ENCODE results near the gene DUOX2.
A peak's percentile ranks its signal among the peaks of the same experiment; 100 is the strongest.
"Not testable (repeated sequence)": the region's sequence is repeated elsewhere in the genome, so short reads cannot be mapped to it uniquely, and the experiment has no call there.

DUOX2 gene

DNA sequence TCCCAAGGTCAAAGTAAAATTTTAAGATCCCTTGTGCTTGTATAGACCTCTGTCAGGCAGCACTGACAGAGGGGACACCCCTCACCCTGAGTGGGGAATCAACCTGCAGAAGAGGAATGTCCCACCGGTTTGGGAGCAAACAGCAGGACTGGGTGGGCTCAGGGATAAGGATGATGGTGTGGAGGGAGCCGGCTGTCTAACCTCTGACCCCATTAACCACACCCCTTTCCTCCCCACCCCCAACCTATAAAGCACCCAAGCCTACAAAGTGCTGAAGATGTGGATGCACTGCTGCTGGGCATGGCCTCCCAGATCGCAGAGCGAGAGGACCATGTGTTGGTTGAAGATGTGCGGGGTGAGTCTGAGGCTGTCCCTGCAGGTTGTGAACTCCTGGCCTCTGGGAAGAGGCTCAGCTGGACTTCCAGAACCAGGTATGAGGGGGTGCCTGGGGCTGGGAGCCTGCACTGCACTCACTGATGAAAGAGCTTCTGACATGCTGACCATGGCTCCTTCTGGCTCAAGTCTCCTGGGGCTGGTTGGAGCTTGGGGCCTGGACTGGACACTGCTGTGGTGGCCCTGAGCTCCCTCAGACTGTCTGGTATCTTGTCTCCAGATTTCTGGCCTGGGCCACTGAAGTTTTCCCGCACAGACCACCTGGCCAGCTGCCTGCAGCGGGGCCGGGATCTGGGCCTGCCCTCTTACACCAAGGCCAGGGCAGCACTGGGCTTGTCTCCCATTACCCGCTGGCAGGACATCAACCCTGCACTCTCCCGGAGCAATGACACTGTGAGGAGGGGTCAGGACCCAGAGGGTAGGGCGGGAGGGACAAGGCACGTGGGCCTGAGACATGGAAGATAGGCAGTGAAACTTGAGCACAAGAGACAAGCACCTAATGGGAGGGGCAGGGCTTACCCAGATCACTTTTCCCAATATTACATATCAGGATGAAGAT, 25.1 kb upstream of the DUOX2 start:
- DNase-seq (ENCODE audit: low read depth), result no peak

DNA sequence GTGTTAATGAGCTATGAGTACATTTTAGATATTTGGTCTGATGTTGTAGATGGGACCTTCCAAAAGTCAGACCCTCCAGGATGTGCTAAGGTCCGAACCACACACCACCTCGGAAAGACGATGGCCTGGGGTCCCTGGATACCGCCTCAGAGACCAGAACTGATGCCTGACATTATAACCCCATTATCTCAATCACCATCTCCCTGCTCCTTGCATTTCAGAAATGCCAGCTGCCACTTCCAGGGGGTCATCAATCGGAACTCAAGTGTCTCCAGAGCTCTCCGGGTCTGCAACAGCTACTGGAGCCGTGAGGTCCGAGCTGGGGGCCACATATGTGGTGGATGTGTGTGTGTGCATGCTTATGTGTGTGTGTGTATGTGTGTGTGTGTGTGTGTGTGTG, 23.7 kb upstream of the DUOX2 start:
- no peak for DNase-seq (ENCODE audit: low read depth)

DNA sequence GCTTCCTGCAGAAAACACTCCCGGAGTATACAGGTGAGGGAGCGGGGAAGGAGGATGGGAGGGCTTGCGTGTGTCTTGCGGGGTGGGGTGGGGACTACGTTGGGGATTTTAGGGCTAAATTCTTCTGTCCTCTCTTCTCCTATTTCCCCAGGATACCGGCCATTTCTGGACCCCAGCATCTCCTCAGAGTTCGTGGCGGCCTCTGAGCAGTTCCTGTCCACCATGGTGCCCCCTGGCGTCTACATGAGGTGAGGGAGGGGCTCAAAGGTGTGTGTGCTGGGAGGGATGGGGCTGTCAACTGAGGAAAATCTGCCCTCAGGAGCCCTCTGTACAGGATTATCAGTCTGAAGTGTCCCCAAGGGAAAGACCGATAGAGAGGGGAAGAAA, 22.4 kb upstream of the DUOX2 start:
- DNase-seq (ENCODE audit: low read depth), result no peak

DNA sequence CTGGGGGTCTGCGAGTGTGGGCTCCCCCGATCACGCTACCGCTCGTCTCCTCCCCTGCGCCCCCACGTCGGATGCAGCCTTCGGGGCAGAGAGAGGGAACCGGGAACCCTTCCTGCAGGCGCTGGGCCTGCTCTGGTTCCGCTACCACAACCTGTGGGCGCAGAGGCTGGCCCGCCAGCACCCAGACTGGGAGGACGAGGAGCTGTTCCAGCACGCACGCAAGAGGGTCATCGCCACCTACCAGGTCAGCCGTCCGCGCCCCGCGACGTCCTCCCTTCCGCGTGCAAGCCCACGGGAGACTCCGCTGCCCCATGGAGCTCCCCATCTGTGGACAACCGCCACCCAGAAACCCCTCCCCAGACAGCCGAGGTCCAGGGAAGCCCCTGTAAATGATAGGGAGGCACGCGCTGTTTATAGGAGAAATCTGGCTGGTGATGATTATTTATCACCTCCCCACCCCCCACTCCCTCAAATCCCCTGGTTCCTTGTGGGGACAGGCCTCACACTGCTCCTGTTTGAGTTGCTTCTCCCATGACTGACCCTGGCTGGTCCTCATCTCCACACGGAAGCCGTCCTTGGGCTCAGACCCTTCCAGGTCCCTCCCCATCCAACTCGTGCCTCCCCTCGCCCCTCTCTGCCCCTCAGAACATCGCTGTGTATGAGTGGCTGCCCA, 21.9 kb upstream of the DUOX2 start:
- not testable (repeated sequence) for DNase-seq (ENCODE audit: low read depth)

DNA sequence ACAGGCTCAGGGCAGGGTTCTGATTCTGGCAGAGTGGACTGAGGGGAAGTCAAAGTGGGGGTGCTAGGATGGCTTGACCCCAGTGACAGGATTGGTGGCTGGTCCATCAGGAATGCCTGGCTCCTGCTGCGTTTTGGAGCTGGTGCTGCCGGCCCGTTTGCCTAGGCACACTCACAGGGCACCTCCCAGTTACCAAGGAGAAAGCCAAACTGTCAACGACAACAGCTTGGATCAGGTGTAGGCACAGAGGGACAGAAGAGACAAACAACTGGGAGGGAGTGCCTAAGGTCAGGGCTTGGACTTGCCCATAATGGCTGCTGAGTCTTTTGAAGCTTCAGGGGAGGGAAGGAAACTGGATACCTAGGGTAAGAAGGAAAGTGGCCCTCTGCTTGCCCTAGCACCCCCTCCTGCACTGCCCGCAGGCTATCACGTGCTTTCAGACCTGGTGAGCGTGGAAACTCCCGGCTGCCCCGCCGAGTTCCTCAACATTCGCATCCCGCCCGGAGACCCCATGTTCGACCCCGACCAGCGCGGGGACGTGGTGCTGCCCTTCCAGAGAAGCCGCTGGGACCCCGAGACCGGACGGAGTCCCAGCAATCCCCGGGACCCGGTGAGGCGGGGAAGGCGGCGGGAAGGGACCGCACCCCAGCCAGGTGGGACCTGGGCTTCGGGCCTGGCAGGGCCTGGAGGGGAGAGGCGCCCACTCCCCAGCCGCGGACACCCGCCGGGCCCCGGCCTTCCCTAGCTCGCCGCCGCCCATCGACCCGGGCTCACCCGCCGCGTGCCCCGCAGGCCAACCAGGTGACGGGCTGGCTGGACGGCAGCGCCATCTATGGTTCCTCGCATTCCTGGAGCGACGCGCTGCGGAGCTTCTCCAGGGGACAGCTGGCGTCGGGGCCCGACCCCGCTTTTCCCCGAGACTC, 21.0 kb upstream of the DUOX2 start:
- no peak for DNase-seq (ENCODE audit: low read depth)

DNA sequence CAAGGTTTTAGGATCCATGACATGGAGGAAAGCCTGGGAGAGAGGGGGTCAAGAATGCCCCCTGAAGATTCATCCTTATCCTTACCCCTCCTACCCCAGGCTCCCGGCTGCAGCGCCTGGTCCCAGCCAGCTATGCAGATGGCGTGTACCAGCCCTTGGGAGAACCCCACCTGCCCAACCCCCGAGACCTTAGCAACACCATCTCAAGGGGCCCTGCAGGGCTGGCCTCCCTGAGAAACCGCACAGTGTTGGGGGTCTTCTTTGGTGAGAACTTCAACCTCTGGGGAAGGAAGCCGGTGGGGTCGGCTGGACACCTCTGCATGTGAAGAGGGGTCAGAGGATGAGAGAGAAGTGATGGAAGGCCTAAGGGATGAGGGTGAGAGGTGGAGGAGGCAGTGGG, 20.1 kb upstream of the DUOX2 start:
- DNase-seq (ENCODE audit: low read depth), result no peak

DNA sequence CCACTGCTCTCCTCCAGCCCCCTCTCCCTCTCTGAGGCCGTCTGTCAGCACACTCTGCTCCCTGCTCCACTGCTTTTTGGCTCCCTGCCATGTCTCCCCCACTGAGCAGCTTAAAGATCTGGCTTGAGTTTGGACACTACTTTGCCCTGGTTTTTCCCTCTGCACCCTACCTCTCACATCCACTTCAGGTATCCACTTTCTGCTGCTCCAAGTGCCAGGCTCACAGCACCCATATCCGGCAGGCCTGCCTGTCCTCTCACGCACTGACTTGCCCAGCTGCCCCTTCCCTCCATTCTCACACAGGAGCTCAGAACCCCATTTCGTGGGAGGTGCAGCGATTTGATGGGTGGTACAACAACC, 19.6 kb upstream of the DUOX2 start:
- DNase-seq (ENCODE audit: low read depth), result no peak

DNA sequence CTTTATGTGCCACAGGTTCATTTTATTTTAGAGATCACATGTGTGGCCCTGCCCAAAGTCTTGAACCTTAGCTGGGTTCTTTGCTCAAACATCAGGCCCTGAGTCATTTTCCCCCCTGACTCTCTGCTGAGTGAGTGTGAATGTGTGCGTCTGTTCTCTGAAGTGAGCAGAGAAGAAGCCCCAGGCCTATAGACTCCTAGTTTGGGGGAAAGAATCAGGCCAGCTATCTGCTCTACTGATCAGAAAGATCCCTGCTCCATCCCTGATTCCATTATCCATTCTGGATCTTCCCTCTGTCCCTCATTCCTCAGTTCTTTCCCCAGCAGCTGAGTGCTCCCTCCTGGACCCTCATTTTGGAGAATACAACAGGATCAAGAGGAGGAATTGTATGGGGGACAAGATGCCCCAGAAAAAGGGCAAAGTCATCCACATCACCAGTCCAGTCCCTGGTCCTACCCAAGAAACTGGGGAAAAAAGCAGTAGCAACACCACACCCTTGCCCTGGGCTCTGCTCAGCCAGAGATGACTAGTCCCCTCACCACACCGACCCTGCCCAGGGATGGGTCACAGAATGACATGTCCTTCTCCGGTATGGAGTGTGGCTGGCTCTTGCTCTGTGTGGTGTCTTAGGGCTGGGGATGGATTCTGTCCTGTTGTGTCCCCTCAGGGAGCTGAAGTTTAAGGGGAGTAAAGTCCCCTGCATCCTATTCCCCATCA, 19.0 kb upstream of the DUOX2 start:
- DNase-seq (ENCODE audit: low read depth), result no peak

DNA sequence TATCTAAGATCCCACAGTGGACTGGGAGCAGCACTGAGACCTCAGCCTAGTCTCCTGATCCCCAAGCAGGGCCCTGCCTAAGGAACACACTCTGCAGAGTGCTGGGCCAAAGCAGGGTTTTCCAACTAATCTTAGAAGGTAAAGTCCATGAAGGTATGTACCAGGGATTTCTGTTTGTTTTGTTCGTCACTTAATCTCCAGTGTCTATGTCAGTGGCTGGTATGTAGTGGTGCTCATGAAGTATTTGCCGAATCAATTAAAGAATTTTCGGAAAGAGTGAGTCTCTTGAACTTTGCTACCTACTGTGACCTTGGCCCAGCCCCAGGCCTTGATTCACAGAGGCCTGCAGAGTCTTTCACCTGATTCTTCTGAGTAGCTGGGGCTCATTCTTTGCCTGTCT, 17.5 kb upstream of the DUOX2 start:
- no peak for DNase-seq (ENCODE audit: low read depth)

DNA sequence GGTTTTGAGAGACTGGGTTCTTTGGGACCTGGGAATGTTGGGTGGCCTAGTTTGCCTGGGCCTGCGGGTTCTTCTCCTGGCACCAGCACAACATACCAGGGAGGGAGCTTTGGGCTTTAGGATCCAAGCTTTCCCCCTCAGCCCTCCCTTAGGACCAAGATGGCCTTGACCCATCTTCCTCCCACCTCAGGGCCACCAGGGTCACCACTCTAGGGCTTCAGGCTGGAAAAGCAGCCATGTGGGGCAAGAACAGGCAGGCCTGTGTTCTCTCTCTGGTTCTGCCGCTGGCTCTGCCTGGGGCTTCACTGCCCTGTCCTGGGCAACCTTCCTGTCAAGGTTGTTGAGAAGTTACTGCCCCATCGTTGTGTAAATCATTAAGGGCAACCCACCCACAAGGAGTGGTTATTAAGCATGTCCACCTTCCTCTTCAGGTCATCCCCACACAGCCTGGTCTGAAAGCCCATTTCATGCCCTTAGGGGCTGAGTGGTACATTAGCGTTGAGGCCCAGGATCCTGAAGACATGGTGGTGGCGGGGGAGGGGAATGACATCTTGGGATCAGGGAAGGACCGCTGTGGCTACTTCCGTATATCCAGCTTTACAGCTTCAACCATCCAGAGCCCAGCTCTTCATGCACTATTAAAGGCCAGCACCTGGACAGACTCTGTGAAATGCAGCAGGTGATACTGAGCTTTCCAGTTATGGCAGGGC, 16.5 kb upstream of the DUOX2 start:
- no peak for DNase-seq (ENCODE audit: low read depth)

DNA sequence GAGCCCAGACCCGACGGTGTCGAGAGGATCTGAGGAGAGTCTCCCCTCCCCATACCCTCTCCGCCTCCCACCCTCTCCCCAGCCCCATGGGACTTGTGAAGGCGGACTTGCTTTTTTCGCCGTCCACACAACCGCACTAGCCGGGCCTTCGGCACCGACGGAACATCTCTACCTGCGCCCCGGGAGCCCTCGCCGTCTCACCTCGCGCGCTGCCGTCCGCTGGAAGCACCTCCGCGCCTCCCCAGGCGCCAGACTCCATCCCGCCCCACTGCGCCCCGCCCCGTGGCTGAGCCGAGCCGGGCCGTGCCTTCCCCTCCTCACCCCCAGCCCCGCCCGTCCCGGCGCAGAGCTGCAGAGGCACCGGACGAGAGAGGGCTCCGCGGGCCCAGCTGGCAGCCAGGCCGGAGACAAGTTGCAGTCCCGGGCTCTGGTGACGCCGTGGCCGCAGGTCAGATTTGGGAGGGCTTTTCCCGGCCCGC, 15.7 kb upstream of the DUOX2 start, which contains the start of the genes DUOX1 and DUOXA1:
Gene DUOX1 (plus strand): TSS at position 344 of the 479 bp plus-strand sequence. CDS start 1,973 bp downstream, outside the sequence.
Gene DUOXA1 (minus strand): TSS at position 229 of the 479 bp plus-strand sequence. CDS start 6,865 bp downstream, outside the sequence.
- no peak for DNase-seq (ENCODE audit: low read depth)

DNA sequence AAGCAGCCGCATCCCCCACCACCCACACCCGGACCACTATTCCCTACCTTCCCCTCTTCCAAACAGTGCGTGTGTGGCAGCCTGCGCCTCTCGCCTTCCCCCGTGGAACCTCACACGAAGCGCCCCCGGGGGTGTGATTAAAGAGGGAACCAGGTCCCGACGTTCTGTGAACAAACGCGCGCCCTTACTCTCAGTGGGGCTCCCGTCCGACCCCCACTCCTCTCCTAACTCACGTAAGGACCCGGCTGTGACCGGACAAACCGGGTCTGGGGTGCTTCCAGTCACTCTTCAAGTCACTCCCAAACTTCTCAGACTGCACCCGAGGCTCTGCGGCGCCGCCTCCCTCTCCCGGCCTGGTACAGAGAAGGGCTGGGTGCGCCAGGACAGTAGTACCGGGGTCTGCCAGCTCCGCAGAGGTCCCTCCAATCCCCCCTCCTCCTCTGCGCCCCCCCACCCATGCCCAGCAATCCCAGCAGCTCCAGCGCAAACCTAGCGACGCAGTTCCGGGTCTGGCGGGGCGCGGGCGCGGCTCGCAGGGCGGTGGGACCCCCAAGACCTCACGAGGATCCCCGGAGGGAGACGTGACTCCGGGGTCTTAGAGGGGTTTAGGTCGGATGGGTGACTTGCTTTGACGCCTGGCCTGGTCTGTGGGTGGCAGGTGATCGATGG, 15.1 kb upstream of the DUOX2 start:
- DNase-seq (ENCODE audit: low read depth), result no peak

DNA sequence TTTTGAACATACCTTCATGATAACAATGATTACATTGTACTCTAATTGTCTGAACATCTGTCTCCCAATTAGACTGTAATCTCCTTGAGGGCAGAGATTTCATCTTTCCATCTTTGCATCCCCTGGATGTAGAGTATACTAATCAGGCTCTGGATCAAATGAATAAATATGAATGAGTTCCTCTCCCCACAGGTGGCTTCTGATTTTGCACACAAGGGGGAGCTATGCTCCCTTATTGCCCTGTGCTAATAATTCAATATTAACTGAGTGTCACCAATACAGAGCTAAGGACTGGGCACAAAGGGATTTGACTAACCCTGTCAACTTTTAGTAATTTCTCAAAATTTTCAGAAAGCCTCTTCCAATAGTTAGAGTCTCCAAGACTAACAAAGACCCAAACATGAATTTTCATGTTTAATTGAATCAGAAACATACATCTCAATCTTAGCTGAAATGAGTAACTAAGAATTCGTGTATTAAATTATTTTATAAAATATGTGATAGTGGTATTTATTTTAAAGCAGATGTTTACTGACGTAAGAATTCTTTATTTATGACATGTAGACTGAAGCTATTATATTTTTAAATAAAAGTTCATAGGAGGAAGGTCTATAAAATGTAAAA, 12.7 kb upstream of the DUOX2 start:
- no peak for DNase-seq (ENCODE audit: low read depth)

DNA sequence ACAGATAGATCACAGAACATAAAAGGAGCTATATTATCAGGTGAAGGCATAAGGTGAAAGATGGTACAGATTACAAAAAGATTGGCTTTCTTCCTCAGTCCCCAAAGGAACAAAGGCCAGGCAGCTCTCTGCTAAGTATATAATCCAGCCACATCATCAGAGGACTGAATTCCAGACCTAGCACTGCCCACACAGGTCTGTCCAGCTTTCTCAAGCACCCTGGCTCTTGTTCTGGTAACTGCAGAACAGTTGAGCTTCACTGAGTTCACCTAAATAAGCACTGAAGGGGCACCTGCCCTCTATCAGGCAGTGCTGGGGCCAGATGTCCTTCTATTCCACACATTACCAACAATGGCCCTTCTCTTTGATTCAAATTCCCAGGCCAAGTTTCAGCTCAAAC, 9.4 kb upstream of the DUOX2 start:
- DNase-seq (ENCODE audit: low read depth), result no peak

DNA sequence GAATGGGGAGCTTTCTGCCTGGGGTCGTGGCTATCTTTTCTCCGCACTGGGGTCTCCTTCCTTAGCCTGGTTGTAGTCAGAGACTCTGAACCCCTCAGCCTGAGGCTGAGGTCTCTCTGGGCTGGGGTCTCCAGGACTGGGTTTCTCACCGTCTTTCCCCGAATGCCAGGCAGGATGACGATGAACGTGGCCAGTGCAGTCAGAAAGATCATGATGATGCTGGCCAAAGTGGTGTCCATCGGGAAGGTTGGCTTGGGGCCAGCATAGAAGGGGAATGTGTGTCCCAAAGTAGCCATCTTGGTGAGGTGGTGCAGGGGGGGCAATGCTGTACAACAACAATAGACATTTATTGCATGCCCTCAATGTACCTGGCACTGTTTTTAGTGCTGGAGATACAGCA, 8.7 kb upstream of the DUOX2 start:
- no peak for DNase-seq (ENCODE audit: low read depth)

DNA sequence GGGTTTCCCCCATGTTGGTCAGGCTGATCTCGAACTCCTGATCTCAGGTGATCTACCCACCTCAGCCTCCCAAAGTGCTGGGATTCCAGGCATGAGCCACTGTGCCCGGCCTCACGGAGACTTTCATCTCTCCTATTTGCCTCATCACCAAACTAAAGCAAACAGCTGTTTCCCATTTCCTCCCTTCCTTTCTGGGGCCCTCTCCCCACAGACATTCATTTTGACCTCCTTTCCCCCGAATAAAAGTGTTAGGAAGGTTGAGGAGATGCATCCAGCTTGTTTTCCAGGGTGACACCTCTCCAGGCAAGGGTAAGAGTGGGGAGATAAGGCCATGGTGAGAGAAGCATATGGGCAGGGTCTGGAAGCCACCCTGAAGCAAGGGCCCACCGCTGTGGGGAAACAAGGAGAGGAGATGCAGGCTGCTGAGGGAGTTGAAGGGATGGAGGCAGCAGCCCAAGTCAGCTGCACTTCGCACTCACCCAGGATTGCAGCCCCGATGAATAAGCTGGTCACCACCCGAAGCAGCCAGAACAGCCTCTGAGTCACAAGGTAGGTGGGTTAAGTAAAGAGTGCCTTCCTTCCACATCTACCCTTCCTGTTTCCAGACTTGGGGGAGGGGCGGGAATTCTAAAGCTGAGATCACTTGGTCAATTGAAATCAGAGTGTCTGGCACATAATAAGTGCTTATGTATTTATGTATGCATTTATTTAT, 7.9 kb upstream of the DUOX2 start:
- peak; percentile 44 for DNase-seq (ENCODE audit: low read depth)

DNA sequence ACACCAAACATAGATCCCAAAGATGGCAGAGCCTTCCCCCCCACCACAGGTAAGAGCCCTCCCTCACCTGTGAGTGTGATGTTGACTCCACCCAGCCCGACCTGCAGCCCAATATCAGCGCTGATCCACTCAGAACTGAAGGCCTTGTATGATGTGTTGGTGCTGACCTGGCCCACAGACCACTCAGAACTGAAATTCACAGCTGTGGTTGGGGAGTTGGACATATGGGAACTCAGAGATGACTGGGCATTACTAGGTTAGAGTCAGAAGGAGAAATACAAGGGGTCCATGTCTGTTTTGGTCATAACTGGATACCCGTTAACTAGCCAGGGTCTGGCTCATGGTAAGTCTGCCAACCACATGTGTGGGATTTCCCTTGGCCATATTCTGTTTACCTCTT, 7.0 kb upstream of the DUOX2 start:
- DNase-seq (ENCODE audit: low read depth), result no peak

DNA sequence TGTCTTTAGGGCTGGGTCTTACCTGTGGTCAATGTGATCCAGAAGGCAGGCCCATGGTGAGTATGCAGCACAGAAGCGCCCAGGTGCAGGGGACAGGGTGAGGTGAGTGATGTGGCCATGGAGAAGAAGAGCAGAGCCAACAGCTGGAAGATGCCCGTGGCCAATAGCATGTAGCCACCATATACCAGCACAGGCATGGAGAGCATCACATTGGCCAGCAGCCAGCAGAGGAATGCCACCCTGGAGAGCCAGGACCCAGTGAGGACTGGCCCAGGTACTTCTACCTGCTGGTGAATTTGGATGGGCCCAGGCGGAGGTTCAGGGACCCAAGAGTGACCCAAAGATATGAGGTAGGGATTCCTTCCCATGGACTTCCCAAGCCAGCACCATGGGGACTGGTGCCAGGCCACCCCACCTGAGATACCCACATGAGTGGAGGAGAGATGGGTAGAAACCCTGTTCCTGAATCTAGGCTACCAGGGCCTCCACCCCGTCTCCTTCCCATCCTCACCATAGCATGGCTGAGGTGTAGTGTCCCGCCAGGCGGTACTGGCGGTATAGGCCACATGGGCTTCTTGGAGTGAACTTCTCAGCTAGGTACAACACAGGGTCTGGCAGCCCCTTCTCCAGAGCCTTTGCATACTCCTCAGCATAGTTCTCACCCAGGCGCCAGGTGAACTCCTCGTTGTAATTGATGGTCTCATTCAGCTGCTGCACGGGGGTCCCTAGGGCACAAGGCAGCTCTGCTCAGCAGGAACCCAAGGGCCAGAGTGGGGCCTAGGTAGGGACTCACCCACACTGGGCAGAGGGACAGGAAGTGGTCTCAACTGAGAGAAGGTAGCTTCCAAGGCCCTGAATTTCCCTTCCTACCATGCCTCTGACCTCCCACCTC, 6.4 kb upstream of the DUOX2 start:
- DNase-seq (ENCODE audit: low read depth), result no peak
